Sigmoid colon (tissue), 4 donors: ENCODE measurements around the gene INAFM2.

Experiments
- EP300 ChIP-seq, 4 donors: sonication (generic); formaldehyde crosslinking; IDR thresholded peaks; one replicate each; pipeline ENCODE4 v1.6.1; 2017; ENCODE audit warnings: antibody characterized with exemption in 4 of 4
- POLR2A ChIP-seq, 2 donors: fragments of 450-650 bp; IDR thresholded peaks; one replicate each; pipeline ENCODE4 v1.6.1; 2016; ENCODE audit warnings: antibody characterized with exemption in 2 of 2, mild to moderate bottlenecking in 2 of 2, moderate library complexity in 2 of 2
- TF ChIP-seq, protein P1 (sequence below), 4 experiments: fragments of 450-650 bp in 3 of 4; fragments of 200-600 bp in 1 of 4; IDR thresholded peaks; one replicate each; pipeline ENCODE4 v1.5.1; 2016 to 2019; ENCODE audit warnings: antibody characterized with exemption in 4 of 4, mild to moderate bottlenecking in 3 of 4, moderate library complexity in 2 of 4

DNA sequence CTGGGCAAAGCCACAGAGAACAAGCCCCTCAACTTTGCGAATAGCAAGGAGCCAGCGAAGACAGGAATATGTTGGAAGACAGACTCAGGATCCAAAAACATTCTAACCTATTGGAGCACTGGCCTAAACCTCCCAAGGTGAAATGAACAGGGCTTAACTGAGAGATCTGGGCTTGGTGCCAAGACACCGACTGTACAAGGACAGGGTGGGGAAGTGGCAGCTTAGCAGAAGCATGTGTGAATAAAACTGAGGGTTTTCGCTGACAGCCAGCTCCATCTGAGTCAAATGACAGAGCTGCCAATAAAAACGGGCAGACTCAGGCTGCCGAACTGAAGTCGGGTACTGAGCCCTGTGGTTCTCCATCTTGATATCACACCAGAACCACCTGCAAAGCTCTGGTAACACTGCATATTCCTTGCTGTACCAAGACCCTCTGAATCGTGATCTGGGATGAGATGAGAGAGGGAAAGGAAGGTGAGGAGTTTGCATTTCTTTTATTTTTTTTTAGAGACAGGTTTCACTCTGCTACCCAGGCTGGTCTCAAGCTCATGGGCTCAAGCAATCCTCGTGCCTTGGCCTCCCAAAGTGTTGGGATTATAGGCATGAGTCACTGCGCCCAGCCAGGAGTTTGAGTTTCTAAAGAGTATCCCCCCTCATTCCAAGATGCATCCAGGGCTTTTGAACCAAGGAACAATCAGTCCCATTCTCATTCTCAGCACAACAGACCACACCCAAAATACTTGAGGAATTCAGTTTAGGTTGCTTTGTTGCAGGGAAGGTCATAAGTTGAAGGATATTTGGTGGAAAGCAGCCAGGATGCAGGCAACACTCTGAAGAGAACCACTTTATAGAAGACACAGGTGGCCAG is 9.7 kb upstream of the INAFM2 start:
- TF ChIP-seq, protein P1, sequence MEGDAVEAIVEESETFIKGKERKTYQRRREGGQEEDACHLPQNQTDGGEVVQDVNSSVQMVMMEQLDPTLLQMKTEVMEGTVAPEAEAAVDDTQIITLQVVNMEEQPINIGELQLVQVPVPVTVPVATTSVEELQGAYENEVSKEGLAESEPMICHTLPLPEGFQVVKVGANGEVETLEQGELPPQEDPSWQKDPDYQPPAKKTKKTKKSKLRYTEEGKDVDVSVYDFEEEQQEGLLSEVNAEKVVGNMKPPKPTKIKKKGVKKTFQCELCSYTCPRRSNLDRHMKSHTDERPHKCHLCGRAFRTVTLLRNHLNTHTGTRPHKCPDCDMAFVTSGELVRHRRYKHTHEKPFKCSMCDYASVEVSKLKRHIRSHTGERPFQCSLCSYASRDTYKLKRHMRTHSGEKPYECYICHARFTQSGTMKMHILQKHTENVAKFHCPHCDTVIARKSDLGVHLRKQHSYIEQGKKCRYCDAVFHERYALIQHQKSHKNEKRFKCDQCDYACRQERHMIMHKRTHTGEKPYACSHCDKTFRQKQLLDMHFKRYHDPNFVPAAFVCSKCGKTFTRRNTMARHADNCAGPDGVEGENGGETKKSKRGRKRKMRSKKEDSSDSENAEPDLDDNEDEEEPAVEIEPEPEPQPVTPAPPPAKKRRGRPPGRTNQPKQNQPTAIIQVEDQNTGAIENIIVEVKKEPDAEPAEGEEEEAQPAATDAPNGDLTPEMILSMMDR (IDR thresholded peaks at IDR 0.05), result no peak
- no peak for TF ChIP-seq POLR2A (IDR thresholded peaks at IDR 0.05)
- no peak for TF ChIP-seq EP300 (IDR thresholded peaks at IDR 0.05)
